ENCODE measurements around the gene TRIM48. TPM values are rescaled to one million over a fixed set of nuclear protein-coding genes. Genes with fewer than 3 reads are reported as not detected.
"Not testable (repeated sequence)": the region's sequence is repeated elsewhere in the genome, so short reads cannot be mapped to it uniquely, and the experiment has no call there.

TRIM48 gene, protein sequence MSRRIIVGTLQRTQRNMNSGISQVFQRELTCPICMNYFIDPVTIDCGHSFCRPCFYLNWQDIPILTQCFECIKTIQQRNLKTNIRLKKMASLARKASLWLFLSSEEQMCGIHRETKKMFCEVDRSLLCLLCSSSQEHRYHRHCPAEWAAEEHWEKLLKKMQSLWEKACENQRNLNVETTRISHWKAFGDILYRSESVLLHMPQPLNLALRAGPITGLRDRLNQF
- not detected for total RNA-seq
- long read RNA-seq, result 0 reads

DNA sequence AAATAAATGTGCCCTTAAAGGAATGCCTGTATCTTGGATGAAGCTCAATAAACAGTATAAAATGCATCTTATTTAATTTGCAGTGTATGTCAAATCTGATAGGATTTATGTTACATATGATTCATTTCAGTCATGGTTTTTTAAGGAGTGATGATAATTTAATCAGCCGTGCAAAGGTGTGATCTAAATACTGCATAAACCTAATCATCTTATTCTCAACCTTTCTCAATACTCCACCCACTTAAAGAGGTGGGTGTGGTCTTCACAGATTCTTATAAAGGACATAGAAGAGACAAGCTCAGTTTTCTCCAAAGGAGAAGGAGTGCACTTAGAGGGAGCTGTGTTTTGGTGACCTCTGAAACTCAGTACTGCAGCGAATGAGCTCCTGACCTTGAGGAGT is at the start of gene TRIM48:
TRIM48 (plus strand) TSS at position 301 of the 400 bp plus-strand sequence. CDS start 113 bp downstream, outside the sequence.
- H3K36me3 ChIP-seq; intact Hi-C loops (cut with DNase I); DNase-seq; H3K9me3 ChIP-seq; H3K4me3 ChIP-seq; ATAC-seq; H3K27me3 ChIP-seq; H3K27ac ChIP-seq; H3K4me1 ChIP-seq: not testable (repeated sequence)

- H3K4me3 ChIP-seq; ATAC-seq; H3K9me3 ChIP-seq; DNase-seq; intact Hi-C loops (cut with DNase I); H3K4me1 ChIP-seq; H3K27ac ChIP-seq; H3K27me3 ChIP-seq; H3K36me3 ChIP-seq: not testable (repeated sequence)
Measured at GRCh38 chr11:55238316-55238715, 23.6 kb upstream of the TRIM48 start.

GRCh38 chr11:55263081-55263480 is 1.1 kb downstream of the TRIM48 start:
- H3K4me1 ChIP-seq, result no peaks in the 10 kb centered on the region
- H3K27ac ChIP-seq, result no peak overlapping the region
- TF ChIP-seq, protein P1, sequence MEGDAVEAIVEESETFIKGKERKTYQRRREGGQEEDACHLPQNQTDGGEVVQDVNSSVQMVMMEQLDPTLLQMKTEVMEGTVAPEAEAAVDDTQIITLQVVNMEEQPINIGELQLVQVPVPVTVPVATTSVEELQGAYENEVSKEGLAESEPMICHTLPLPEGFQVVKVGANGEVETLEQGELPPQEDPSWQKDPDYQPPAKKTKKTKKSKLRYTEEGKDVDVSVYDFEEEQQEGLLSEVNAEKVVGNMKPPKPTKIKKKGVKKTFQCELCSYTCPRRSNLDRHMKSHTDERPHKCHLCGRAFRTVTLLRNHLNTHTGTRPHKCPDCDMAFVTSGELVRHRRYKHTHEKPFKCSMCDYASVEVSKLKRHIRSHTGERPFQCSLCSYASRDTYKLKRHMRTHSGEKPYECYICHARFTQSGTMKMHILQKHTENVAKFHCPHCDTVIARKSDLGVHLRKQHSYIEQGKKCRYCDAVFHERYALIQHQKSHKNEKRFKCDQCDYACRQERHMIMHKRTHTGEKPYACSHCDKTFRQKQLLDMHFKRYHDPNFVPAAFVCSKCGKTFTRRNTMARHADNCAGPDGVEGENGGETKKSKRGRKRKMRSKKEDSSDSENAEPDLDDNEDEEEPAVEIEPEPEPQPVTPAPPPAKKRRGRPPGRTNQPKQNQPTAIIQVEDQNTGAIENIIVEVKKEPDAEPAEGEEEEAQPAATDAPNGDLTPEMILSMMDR (IDR thresholded peaks at IDR 0.05), result no peak
- DNase-seq, result no peak
- ATAC-seq, result no peak
- H3K9me3 ChIP-seq, result no peaks in the 10 kb centered on the region
- no peaks in the 10 kb centered on the region for H3K36me3 ChIP-seq
- H3K27me3 ChIP-seq, result no peaks in the 10 kb centered on the region
- no peak overlapping the region for H3K4me3 ChIP-seq
- intact Hi-C loops (cut with DNase I), result no loop called here

Other genes with a start within 250 kb of the TRIM48 start
- not detected for gene OR4A16, start 81.0 kb downstream of the TRIM48 start, total RNA-seq
- not detected for gene OR4A15, start 105.8 kb downstream of the TRIM48 start, total RNA-seq

Data from upper lobe of right lung (tissue), 1 donor.